Measurements from ENCODE around the gene EVC2.
A peak's percentile ranks its signal among the peaks of the same experiment; 100 is the strongest.

The EVC2 gene

GRCh38 chr4:5710961-5711478 is 2.7 kb upstream of the EVC2 start, which contains the start of gene EVC:
TSS of gene EVC (plus strand) at chr4:5711201. CDS start at chr4:5711381, 180 bp downstream.
- POLR2A ChIA-PET, result no interaction called here
- peak; percentile 46 for DNase-seq (ENCODE audit: extremely low spot score)
- CTCF ChIA-PET, result no interaction called here
- TF ChIP-seq, protein P1, sequence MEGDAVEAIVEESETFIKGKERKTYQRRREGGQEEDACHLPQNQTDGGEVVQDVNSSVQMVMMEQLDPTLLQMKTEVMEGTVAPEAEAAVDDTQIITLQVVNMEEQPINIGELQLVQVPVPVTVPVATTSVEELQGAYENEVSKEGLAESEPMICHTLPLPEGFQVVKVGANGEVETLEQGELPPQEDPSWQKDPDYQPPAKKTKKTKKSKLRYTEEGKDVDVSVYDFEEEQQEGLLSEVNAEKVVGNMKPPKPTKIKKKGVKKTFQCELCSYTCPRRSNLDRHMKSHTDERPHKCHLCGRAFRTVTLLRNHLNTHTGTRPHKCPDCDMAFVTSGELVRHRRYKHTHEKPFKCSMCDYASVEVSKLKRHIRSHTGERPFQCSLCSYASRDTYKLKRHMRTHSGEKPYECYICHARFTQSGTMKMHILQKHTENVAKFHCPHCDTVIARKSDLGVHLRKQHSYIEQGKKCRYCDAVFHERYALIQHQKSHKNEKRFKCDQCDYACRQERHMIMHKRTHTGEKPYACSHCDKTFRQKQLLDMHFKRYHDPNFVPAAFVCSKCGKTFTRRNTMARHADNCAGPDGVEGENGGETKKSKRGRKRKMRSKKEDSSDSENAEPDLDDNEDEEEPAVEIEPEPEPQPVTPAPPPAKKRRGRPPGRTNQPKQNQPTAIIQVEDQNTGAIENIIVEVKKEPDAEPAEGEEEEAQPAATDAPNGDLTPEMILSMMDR (IDR thresholded peaks at IDR 0.05; ENCODE audit: control extremely low read depth, extremely low read depth, low read depth, missing control alignments), result no peak

DNA sequence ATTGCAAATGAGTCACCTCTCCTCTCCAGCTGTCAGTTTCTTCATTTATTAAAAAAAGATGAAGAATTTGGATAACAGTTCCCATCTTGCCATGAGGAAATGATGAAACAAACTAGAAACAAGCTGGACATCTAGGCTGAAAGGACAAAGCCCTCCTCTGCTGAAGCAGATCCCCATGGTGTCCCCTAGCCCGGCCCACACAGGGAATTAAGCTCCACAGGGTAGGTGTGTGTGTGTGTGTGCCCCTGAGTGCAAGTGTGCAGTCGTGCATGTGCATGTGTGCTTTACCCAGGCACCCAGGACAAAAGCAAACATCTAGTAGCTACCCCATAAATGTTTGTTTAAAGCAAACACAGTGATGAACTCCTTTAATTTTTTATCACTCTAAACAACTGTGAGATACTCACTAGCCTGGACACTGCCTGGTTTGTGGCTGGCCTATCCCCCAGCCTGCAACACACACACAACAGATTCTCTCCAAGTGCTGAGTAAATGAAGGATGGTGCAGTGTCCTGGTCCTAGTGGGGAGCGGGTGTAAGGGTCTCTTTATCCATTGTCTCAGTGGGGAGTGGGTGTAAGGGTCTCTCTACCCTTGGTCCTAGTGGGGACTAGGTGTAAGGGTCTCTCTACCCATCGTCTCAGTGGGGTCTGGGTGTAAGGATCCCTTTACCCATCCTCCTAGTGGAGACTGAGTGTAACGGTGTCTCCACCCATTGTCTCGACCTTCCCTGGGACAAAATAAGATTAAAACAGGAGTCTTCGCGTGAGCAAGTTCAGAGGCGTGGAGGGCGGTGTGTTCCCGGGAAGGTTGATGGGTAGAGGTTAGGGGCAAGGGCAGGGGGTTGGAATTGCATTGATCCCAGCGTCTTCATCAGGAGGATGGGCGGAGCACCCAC is 2.0 kb upstream of the EVC2 start:
- POLR2A ChIA-PET, result no interaction called here
- CTCF ChIA-PET, result no interaction called here
- DNase-seq (ENCODE audit: extremely low spot score), result no peak
- TF ChIP-seq, protein P1 (IDR thresholded peaks at IDR 0.05; ENCODE audit: control extremely low read depth, extremely low read depth, low read depth, missing control alignments), result no peak

GRCh38 chr4:5709207-5709575 is 832 bp upstream of the EVC2 start:
- CTCF ChIA-PET, result no interaction called here
- POLR2A ChIA-PET, result no interaction called here

DNA sequence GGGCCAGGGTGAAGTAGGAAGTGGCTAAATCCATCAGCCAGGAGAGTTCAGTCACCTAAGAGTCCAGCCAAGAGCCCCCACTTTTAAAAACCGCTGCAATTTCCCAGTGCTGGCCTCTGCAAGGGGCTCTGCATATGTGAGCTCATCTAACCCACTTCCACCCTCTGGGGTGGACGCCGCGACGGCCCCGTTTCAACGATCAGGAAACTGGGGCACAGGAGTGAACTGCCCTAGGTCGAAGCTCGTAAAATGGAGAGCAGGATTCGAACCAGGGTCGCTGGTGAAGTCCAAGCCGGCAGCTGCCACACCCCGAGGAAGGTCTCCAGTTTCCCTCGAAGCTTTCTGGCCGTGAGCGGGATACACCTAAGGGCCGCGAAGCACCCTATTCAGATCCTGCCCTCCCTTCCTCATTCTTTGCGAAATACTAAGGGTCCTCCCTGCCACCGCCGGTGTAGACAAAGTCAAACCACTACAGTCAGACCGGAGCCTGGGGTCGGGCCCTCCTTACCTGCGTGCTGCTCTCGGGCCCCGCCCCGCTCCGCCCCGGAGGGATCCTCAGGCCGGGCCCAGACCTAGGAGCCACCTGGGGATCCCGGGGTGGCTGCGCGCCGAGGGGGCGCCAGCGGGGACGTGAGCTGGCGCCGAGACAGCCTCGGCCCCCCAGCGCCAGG is 446 bp downstream of the EVC2 start:
- TF ChIP-seq, protein P1 (IDR thresholded peaks at IDR 0.05; ENCODE audit: control extremely low read depth, extremely low read depth, low read depth, missing control alignments), result no peak
- DNase-seq (ENCODE audit: extremely low spot score), result no peak
- CTCF ChIA-PET, result interaction anchor here (0.9 kb wide), 1 partner anchor 8 kb away, joined by 3 read pairs; no protein-coding TSS in a partner anchor
- POLR2A ChIA-PET, result no interaction called here

More at GRCh38 chr4:5709207-5709575, 832 bp upstream of the EVC2 start:
- DNase-seq (ENCODE audit: extremely low spot score), result no peak
- TF ChIP-seq, protein P1 (IDR thresholded peaks at IDR 0.05; ENCODE audit: control extremely low read depth, extremely low read depth, low read depth, missing control alignments), result no peak

GRCh38 chr4:5707366-5707765 is 993 bp downstream of the EVC2 start:
- DNase-seq (ENCODE audit: extremely low spot score), result no peak
- TF ChIP-seq, protein P1 (IDR thresholded peaks at IDR 0.05; ENCODE audit: control extremely low read depth, extremely low read depth, low read depth, missing control alignments), result no peak
- ChIA-PET CTCF (interaction anchor here (0.9 kb wide), 1 partner anchor 9 kb away, joined by 3 read pairs; no protein-coding TSS in a partner anchor), POLR2A (no interaction called here)

DNA sequence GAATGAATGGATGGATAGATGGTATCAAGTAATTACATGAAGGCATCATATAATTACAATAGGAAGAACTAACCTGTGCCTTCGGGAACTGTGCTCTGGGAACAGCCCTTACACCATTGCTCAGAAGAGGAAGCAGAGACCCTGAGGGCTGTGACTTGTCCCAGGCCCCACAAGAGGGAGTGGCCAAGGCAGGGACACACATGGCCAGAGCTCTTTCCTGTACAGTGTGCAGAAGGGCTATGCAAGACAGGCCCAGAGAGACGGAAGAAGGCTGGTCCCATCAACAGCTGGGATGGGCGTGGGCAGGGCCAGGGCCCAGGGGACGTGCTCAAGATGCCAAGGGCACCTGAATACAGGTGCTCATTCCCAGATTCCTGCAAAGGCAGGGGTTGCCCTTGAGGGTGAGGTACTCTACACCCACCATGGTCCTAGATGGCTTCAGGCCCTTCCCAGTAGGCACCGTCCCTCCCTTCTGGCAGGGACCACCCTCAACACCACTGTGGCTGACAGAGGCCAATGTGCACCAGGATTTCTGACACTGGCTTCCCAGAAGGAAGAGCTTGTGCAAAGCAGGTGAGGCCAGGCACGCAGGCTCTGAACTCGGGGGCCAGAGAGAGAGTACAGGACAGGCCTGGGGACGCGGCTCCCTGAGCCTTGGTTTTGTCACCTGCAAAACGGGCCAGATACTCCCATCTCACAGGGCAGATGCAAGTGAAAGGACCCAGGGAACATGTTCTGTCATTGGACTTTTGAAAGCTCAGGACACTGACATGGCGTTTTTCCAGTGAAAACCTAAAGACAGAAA is 1.7 kb downstream of the EVC2 start:
- DNase-seq (ENCODE audit: extremely low spot score), result no peak
- POLR2A ChIA-PET, result no interaction called here
- CTCF ChIA-PET, result no interaction called here
- TF ChIP-seq, protein P1 (IDR thresholded peaks at IDR 0.05; ENCODE audit: control extremely low read depth, extremely low read depth, low read depth, missing control alignments), result no peak

All from GM10248 (cell line).